ENCODE data around the gene SLC10A7. TPM values are rescaled to one million over a fixed set of nuclear protein-coding genes. Genes with fewer than 3 reads are reported as not detected.

The SLC10A7 gene
- total RNA-seq, 2 donors from 2014 or later = 10.3 to 14.4 TPM

DNA sequence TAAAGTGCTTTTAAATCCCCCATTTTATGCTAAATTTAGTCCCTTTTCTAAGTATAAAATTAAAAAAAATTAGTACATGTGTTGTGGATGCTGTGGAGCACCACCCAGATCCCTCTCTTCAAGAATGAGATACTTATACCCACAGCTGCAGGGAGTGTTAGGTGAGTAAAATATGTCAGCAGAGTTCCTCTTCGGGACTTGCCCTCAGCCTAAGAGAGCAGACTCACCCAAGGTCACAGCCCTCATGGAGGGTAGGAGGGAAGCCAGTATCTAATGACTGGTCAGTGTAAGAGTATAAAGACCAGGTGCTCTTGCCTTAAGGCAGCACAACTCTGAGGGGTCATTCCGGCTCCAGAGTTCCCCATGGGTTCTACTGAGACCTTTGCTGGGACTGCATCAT is 218.9 kb downstream of the SLC10A7 start:
- no peaks in the 10 kb centered on the region for H3K9me3 ChIP-seq
- no peaks in the 10 kb centered on the region for H3K36me3 ChIP-seq
- no peak overlapping the region for H3K4me3 ChIP-seq
- no peak for DNase-seq (ENCODE audit: low spot score)
- no peak for ATAC-seq (ENCODE audit: insufficient number of reproducible peaks, low FRiP score, low read depth)
- no peak overlapping the region for H3K27ac ChIP-seq
- TF ChIP-seq, protein P1, sequence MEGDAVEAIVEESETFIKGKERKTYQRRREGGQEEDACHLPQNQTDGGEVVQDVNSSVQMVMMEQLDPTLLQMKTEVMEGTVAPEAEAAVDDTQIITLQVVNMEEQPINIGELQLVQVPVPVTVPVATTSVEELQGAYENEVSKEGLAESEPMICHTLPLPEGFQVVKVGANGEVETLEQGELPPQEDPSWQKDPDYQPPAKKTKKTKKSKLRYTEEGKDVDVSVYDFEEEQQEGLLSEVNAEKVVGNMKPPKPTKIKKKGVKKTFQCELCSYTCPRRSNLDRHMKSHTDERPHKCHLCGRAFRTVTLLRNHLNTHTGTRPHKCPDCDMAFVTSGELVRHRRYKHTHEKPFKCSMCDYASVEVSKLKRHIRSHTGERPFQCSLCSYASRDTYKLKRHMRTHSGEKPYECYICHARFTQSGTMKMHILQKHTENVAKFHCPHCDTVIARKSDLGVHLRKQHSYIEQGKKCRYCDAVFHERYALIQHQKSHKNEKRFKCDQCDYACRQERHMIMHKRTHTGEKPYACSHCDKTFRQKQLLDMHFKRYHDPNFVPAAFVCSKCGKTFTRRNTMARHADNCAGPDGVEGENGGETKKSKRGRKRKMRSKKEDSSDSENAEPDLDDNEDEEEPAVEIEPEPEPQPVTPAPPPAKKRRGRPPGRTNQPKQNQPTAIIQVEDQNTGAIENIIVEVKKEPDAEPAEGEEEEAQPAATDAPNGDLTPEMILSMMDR (IDR thresholded peaks at IDR 0.05) = no peak
- no peaks in the 10 kb centered on the region for H3K4me1 ChIP-seq (ENCODE audit: control insufficient read depth in 1 of 2, low read depth in 2 of 2)
- H3K27me3 ChIP-seq (replicated peaks; ENCODE audit: insufficient read depth) = no peaks in the 10 kb centered on the region

DNA sequence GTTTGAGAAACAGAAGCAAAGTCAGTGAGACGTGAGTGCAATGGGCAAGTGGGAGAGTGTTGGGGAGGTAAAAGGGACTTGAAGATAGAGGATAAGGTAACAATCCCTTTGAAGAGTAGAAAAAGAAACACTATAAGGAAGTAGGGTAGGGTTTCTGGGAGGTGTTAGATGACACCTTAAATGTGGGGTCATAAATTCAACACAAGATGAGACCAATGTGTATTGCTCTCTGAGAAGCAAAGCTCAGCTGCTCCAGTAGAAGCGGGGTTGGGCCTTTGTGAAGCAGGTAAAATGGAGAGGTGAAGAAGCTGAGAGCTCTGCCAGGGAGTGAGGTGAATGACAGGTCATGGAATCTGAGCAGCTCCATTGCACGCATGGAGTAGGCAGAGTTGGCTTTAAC is 222.1 kb downstream of the SLC10A7 start:
- TF ChIP-seq, protein P1 (IDR thresholded peaks at IDR 0.05) = no peak
- Histone ChIP-seq H3K9me3 (no peaks in the 10 kb centered on the region), H3K27me3 (replicated peaks; ENCODE audit: insufficient read depth) (no peaks in the 10 kb centered on the region), H3K36me3 (no peaks in the 10 kb centered on the region), H3K4me1 (ENCODE audit: control insufficient read depth in 1 of 2, low read depth in 2 of 2) (no peaks in the 10 kb centered on the region), H3K27ac (no peak overlapping the region), H3K4me3 (no peak overlapping the region)
- DNase-seq (ENCODE audit: low spot score) (no peak), ATAC-seq (ENCODE audit: insufficient number of reproducible peaks, low FRiP score, low read depth) (no peak)

DNA sequence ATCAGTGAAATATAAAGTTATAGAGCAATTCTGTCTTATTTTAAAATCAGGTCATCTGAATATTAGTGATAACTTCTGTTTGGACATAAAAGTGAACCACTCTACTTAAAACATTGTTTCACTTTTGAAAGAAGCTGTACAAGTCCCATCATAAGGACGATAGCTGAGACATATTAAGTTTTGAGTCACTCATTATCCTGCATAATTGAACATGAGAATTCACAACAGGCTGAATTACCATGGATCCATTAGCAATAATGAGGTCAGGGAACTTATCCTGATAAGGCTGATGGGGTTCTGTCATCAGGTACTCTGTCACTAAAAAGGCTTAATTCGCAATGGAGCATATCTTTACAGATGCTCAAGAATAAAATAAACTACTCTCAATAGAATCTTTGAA is 227.0 kb downstream of the SLC10A7 start:
- no peaks in the 10 kb centered on the region for H3K27me3 ChIP-seq (replicated peaks; ENCODE audit: insufficient read depth)

DNA sequence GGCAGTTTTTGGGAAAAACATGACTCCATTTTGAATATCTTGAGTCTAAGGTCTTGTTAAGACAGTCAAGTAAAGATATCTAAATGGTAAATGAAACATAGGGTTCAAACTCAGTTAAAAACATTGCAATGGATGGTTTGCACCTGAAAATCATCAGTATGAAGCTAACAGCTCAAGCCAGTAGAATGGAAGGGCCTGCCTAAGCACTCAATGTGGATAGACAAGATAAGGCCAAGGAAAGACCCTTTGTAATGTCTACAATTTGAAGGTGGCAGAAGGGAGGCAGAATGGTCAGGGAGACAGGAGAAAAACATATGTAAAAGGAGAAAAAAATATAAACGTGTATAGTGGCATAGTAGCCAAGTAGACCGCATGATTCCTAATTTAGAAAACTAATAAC is 229.2 kb downstream of the SLC10A7 start:
- no peak overlapping the region for H3K27ac ChIP-seq
- no peak overlapping the region for H3K4me3 ChIP-seq
- H3K27me3 ChIP-seq (replicated peaks; ENCODE audit: insufficient read depth) = no peaks in the 10 kb centered on the region
- no peaks in the 10 kb centered on the region for H3K36me3 ChIP-seq
- H3K4me1 ChIP-seq (ENCODE audit: control insufficient read depth in 1 of 2, low read depth in 2 of 2) = no peaks in the 10 kb centered on the region
- TF ChIP-seq, protein P1 (IDR thresholded peaks at IDR 0.05) = no peak
- DNase-seq (ENCODE audit: low spot score) (no peak), ATAC-seq (ENCODE audit: insufficient number of reproducible peaks, low FRiP score, low read depth) (no peak)
- H3K9me3 ChIP-seq = no peaks in the 10 kb centered on the region

More for the DNA sequence above, 227.0 kb downstream of the SLC10A7 start:
- no peak overlapping the region for H3K4me3 ChIP-seq
- DNase-seq (ENCODE audit: low spot score) = no peak
- no peaks in the 10 kb centered on the region for H3K9me3 ChIP-seq
- no peak overlapping the region for H3K27ac ChIP-seq
- TF ChIP-seq, protein P1 (IDR thresholded peaks at IDR 0.05) = no peak
- H3K4me1 ChIP-seq (ENCODE audit: control insufficient read depth in 1 of 2, low read depth in 2 of 2) = no peaks in the 10 kb centered on the region
- ATAC-seq (ENCODE audit: insufficient number of reproducible peaks, low FRiP score, low read depth) = no peak
- no peaks in the 10 kb centered on the region for H3K36me3 ChIP-seq

DNA sequence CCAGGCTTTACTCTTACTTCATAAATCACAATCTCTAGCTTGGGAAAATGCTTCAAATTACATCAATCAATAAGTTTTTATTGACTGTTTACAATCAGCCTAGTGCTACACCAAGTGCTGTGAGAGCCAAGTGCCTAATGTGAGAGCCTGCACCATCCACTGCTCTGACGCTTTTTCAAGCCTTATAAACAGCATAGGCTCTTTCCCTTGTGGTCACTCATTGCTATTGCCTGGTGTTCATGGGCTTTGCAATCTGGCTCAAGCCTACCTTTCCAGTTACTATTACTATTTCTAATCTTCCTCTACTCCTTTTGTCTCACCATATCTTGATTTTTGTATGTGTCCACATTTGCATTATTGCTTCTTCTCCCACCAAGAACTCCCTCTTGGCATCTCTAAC is 230.4 kb downstream of the SLC10A7 start:
- ATAC-seq (ENCODE audit: insufficient number of reproducible peaks, low FRiP score, low read depth) (no peak), DNase-seq (ENCODE audit: low spot score) (no peak)
- Histone ChIP-seq H3K4me3 (no peak overlapping the region), H3K27ac (no peak overlapping the region), H3K4me1 (ENCODE audit: control insufficient read depth in 1 of 2, low read depth in 2 of 2) (no peaks in the 10 kb centered on the region), H3K27me3 (replicated peaks; ENCODE audit: insufficient read depth) (no peaks in the 10 kb centered on the region), H3K9me3 (no peaks in the 10 kb centered on the region), H3K36me3 (no peaks in the 10 kb centered on the region)
- TF ChIP-seq, protein P1 (IDR thresholded peaks at IDR 0.05) = no peak
